Gastrocnemius medialis (tissue), 4 donors: ENCODE results near the gene LAMA2.

Experiments used
- CTCF ChIP-seq, 5 experiments: fragments of 450-650 bp in 3 of 5; fragments of 200-600 bp in 2 of 5; sonication (generic) in 2 of 5; IDR thresholded peaks in 4 of 5; conservative IDR thresholded peaks in 1 of 5; 1 replicate in 4 of 5; 2 replicates in 1 of 5; pipeline ENCODE4 v1.5.1; 2016 to 2019; ENCODE audit warnings: antibody characterized with exemption in 5 of 5, mild to moderate bottlenecking in 3 of 5, moderate library complexity in 3 of 5
- POLR2A ChIP-seq, 2 donors: fragments of 450-650 bp; IDR thresholded peaks; one replicate each; pipeline ENCODE4 v1.6.1; 2017; ENCODE audit warnings: antibody characterized with exemption in 2 of 2, mild to moderate bottlenecking in 2 of 2, moderate library complexity in 2 of 2

DNA sequence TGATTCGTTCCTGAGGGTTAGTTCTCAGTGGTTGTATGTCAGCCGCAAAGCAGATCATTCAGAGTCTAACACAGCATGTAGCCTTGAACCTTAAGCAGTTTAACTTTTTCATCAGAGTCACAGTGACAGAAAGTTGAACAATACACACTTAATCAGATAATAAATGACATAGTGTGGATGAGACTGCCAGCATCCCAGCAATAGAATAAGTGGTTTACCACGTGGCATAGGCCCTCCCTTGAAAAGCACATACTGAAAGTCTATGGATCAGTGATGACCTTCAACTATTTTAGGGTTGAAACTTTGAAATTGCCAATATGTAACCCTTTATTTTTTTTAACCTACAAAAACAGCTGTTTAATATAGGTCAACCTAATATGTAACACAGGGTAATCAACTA is 561.7 kb downstream of the LAMA2 start:
- TF ChIP-seq POLR2A (IDR thresholded peaks at IDR 0.05), result no peak
- no peak for TF ChIP-seq CTCF (IDR thresholded peaks at IDR 0.05 in 4 of 5, conservative IDR thresholded peaks at IDR 0.05 in 1 of 5)
